SK-N-SH (cell line): Measurements from ENCODE around the gene CNN2. TPM values are rescaled to one million over a fixed set of nuclear protein-coding genes. Genes with fewer than 3 reads are reported as not detected.

Experiments
- CTCF ChIA-PET: fragments of 300-600, 350-600 bp; formaldehyde crosslinking; extraction: SDS; loops from one replicate; lab custom pipeline; 2021; lab: Yijun Ruan, JAX
- POLR2A ChIA-PET: fragments of 350-600 bp; sonication (Branson Sonifier 250); formaldehyde crosslinking; extraction: SDS; loops from one replicate; lab custom pipeline; 2020; ENCODE audit warnings: antibody characterized with exemption, inconsistent platforms; lab: Yijun Ruan, JAX
- DNase-seq: peaks from one replicate; pipeline ENCODE4 v3.0.0; 2012
- H2AFZ ChIP-seq: fragments of 200-600 bp; sonication (generic); 2 replicates; pipeline ENCODE4 v1.8.1; 2016; ENCODE audit warnings: antibody characterized with exemption, mild to moderate bottlenecking, low read depth
- H3F3A ChIP-seq: fragments of 200-600 bp; sonication (generic); replicated peaks from 2 replicates; pipeline ENCODE3; 2016; ENCODE audit warnings: antibody characterized with exemption, mild to moderate bottlenecking; ENCODE audit not compliant: insufficient read depth
- H3K27ac ChIP-seq, 2 experiments: fragments of 200-500 bp in 1 of 2; fragments of 200-600 bp in 1 of 2; sonication (Bioruptor generic) in 1 of 2; sonication (generic), shearing (Covaris generic) in 1 of 2; 2 replicates each; pipeline versions ENCODE4 v1.5.1 to v1.6.1; 2014 to 2016; ENCODE audit warnings: low read depth in 2 of 2, inconsistent platforms in 1 of 2, low read length in 1 of 2, mild to moderate bottlenecking in 1 of 2, mixed read lengths in 1 of 2
- H3K27me3 ChIP-seq: fragments of 200-600 bp; sonication (generic), shearing (Covaris generic); 2 replicates; pipeline ENCODE4 v1.6.1; 2016; ENCODE audit warnings: mixed run types; ENCODE audit not compliant: insufficient read depth
- H3K36me3 ChIP-seq, 2 experiments: fragments of 200-500 bp in 1 of 2; fragments of 200-600 bp in 1 of 2; sonication (Bioruptor generic) in 1 of 2; sonication (generic) in 1 of 2; replicated peaks in 1 of 2; 2 replicates each; pipeline versions ENCODE3 to v1.5.1; 2014 to 2016; ENCODE audit warnings: low read length in 1 of 2, mild to moderate bottlenecking in 1 of 2; ENCODE audit not compliant: insufficient read depth in 2 of 2, control insufficient read depth in 1 of 2
- H3K4me1 ChIP-seq, 2 experiments: fragments of 200-500 bp in 1 of 2; fragments of 200-600 bp in 1 of 2; sonication (Bioruptor generic) in 1 of 2; sonication (generic), shearing (Covaris generic) in 1 of 2; 2 replicates each; pipeline versions ENCODE4 v1.5.1 to v1.6.1; 2014 to 2016; ENCODE audit warnings: low read depth in 1 of 2, low read length in 1 of 2, mixed run types in 1 of 2; ENCODE audit not compliant: insufficient read depth in 2 of 2, control insufficient read depth in 1 of 2
- H3K4me2 ChIP-seq: fragments of 200-600 bp; sonication (generic), shearing (Covaris generic); 2 replicates; pipeline ENCODE4 v1.6.1; 2017; ENCODE audit warnings: mixed run types
- H3K4me3 ChIP-seq, 2 experiments: fragments of 200-500 bp in 1 of 2; fragments of 200-600 bp in 1 of 2; sonication (Bioruptor generic) in 1 of 2; sonication (generic), shearing (Covaris generic) in 1 of 2; 2 replicates each; pipeline versions ENCODE4 v1.5.1 to v1.8.1; 2014 to 2016; ENCODE audit warnings: low read depth in 2 of 2, inconsistent platforms in 1 of 2, low read length in 1 of 2, mild to moderate bottlenecking in 1 of 2, mixed read lengths in 1 of 2, moderate library complexity in 1 of 2
- H3K79me2 ChIP-seq: fragments of 200-600 bp; sonication (generic); 2 replicates; pipeline ENCODE4 v1.8.1; 2017; ENCODE audit warnings: mild to moderate bottlenecking; ENCODE audit not compliant: insufficient read depth
- H3K9ac ChIP-seq: fragments of 200-600 bp; sonication (generic); 2 replicates; pipeline ENCODE4 v1.6.1; 2017; ENCODE audit warnings: mixed run types
- H3K9me2 ChIP-seq: fragments of 200-600 bp; sonication (generic); 2 replicates; pipeline ENCODE4 v1.6.1; 2017; ENCODE audit warnings: mixed run types
- H3K9me3 ChIP-seq: fragments of 200-600 bp; sonication (generic); 2 replicates; pipeline ENCODE4 v1.6.1; 2017; ENCODE audit warnings: mixed run types, mild to moderate bottlenecking, moderate library complexity
- H4K20me1 ChIP-seq: fragments of 200-600 bp; sonication (generic); 2 replicates; pipeline ENCODE4 v1.6.1; 2017; ENCODE audit warnings: mild to moderate bottlenecking, mixed run types; ENCODE audit not compliant: insufficient read depth
- CTCF ChIP-seq: fragments of 200-600 bp; sonication (generic); IDR thresholded peaks from 2 replicates; pipeline ENCODE4 v1.6.1; 2017; ENCODE audit warnings: antibody characterized with exemption, mild to moderate bottlenecking, moderate library complexity
- EP300 ChIP-seq, 2 experiments: IDR thresholded peaks; 2 replicates each; pipeline versions ENCODE4 v1.4.0 to v1.6.1; 2012; ENCODE audit warnings: borderline replicate concordance in 1 of 2, low read depth in 1 of 2, low read length in 1 of 2
- EZH2phosphoT487 ChIP-seq: fragments of 200-600 bp; sonication (generic); IDR thresholded peaks from 2 replicates; pipeline ENCODE4 v1.6.1; 2017; ENCODE audit warnings: low read depth, mixed run types, mild to moderate bottlenecking, antibody characterized with exemption, moderate library complexity, borderline replicate concordance
- FOXM1 ChIP-seq: IDR thresholded peaks from 2 replicates; pipeline ENCODE4 v1.4.0; 2012; ENCODE audit warnings: low read depth, mild to moderate bottlenecking
- JUND ChIP-seq: IDR thresholded peaks from 2 replicates; pipeline ENCODE4 v1.4.0; 2012
- MEF2A ChIP-seq: IDR thresholded peaks from 2 replicates; pipeline ENCODE4 v1.4.0; 2012; ENCODE audit warnings: low read depth, borderline replicate concordance
- NFIC ChIP-seq: IDR thresholded peaks from 2 replicates; pipeline ENCODE4 v1.4.0; 2012; ENCODE audit warnings: borderline replicate concordance
- SMC3 ChIP-seq: IDR thresholded peaks from 2 replicates; pipeline ENCODE4 v1.6.1; 2012; ENCODE audit warnings: low read depth, low read length, improper control_type of control experiment
- TAF1 ChIP-seq: IDR thresholded peaks from 2 replicates; pipeline ENCODE4 v1.6.1; 2012; ENCODE audit warnings: low read depth, mild to moderate bottlenecking, low read length, moderate library complexity, borderline replicate concordance
- TCF12 ChIP-seq: IDR thresholded peaks from 2 replicates; pipeline ENCODE4 v1.4.0; 2012
- USF1 ChIP-seq: IDR thresholded peaks from 2 replicates; pipeline ENCODE4 v1.4.0; 2012; ENCODE audit warnings: low read depth, borderline replicate concordance
- WGBS: methylation state at CpG from one replicate; pipeline ENCODE4 v1.1.6; 2017; ENCODE audit warnings: low lambda C conversion rate; 5-methylcytosine and 5-hydroxymethylcytosine counted together
- polyA plus RNA-seq, 3 experiments: library from polyadenylated mRNA; depleted of rRNA; stranded (reverse); fragments of >200 nt; gene quantifications; 2 replicates each; pipeline ENCODE4 v1.2.3, GENCODE V29; 2012

The CNN2 gene
- polyA plus RNA-seq, 1 of the 3 experiments (the other 2 are of a cell fraction): 279 TPM

GRCh38 chr19:998064-998463 lies 28.3 kb upstream of the CNN2 start (continued):
- TF ChIP-seq NFIC (no peak), TCF12 (no peak), EP300 (IDR thresholded peaks at IDR 0.05; ENCODE audit: borderline replicate concordance in 1 of 2, low read depth in 1 of 2, low read length in 1 of 2) (no peak)

GRCh38 chr19:999379-999719 lies 27.1 kb upstream of the CNN2 start:
- CTCF ChIA-PET: no interaction called here
- H3K9me3 ChIP-seq: no peaks in the 10 kb centered on the region

GRCh38 chr19:1000095-1000494 lies 26.3 kb upstream of the CNN2 start, which contains the start of gene GRIN3B:
GRIN3B (plus strand) TSS chr19:1000419; CDS start chr19:1000438, 19 bp downstream.
- Histone ChIP-seq H3K79me2 (no peaks in the 10 kb centered on the region), H3K4me2 (peak within 1 kb of the TSS; percentile 65), H3K9me2 (no peaks in the 10 kb centered on the region), H4K20me1 (no peaks in the 10 kb centered on the region), H2AFZ (no peak within 1 kb of the TSS), H3K27me3 (peaks cover 57% of the 10 kb centered on the region), H3F3A (peaks cover 17% of the 10 kb centered on the region), H3K4me3 (peak within 1 kb of the TSS; percentile 32 to 55), H3K9ac (no peak within 1 kb of the TSS), H3K9me3 (no peaks in the 10 kb centered on the region), H3K36me3 (no peaks in the 10 kb centered on the region), H3K27ac (no peak within 1 kb of the TSS), H3K4me1 (peaks cover 0 to 13% of the 10 kb centered on the region in 2 experiments; a peak in 1 of 4 replicates)
- POLR2A ChIA-PET: no interaction called here
- CTCF ChIA-PET: no interaction called here
- TF ChIP-seq CTCF: peak; percentile 56
- TF ChIP-seq FOXM1: no peak
- 0 out of 2 replicates have a peak, but pooled peaks have one; percentile 16 for TF ChIP-seq SMC3
- no peak for TF ChIP-seq JUND
- TF ChIP-seq USF1: no peak
- DNase-seq: peak; percentile 89
- WGBS: 3% methylated on average over 7 of the region's 43 CpGs

More at GRCh38 chr19:999379-999719, 27.1 kb upstream of the CNN2 start:
- TF ChIP-seq EZH2phosphoT487 (no peak), MEF2A (no peak), TAF1 (no peak)
- 7% methylated on average over 3 of the region's 3 CpGs for WGBS
- Histone ChIP-seq H3K4me1 (peaks cover 0 to 13% of the 10 kb centered on the region in 2 experiments; a peak in 1 of 4 replicates), H3K27me3 (peaks cover 56% of the 10 kb centered on the region), H2AFZ (no peak overlapping the region), H3K79me2 (no peaks in the 10 kb centered on the region), H3F3A (peaks cover 17% of the 10 kb centered on the region), H3K9ac (no peak overlapping the region), H3K4me3 (no peak overlapping the region), H3K27ac (no peak overlapping the region), H4K20me1 (no peaks in the 10 kb centered on the region), H3K9me2 (no peaks in the 10 kb centered on the region), H3K36me3 (peaks cover 0 to 3% of the 10 kb centered on the region in 2 experiments), H3K4me2 (no peak overlapping the region)
- POLR2A ChIA-PET: interaction anchor here (0.6 kb wide), 1 partner anchor 549 kb away, joined by 3 read pairs; no protein-coding TSS in a partner anchor
- DNase-seq: no peak
